Measurements from ENCODE around the gene SLC25A48.

SLC25A48 gene

DNA sequence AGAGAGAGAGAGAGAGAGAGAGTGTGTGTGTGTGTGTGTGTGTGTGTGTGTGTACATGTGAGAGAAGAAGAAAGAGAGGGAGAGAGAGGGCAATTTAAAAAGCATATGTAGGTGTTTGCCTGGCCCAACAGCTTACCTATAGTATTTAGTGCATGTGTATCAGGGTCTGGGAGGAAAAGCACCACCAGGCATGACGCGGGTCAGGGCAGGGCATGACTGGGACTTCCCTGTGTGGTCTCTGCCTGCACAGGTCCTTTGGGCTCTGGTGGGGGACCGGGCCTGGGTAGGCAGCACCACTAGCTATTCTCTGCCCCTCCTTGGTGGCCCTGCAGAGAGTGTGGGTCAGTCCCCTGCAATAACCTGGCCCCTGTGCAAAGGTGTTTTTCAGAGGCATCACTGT is 45.1 kb downstream of the SLC25A48 start:
- Histone ChIP-seq H3K27me3 (peaks cover 0 to 17% of the 10 kb centered on the region in 2 donors), H3K36me3 (no peaks in the 10 kb centered on the region), H3K4me3 (no peak overlapping the region), H3K27ac (no peak overlapping the region), H3K9me3 (no peaks in the 10 kb centered on the region), H3K4me1 (peaks cover 0 to 5% (median 0%) of the 10 kb centered on the region in 4 donors)
- DNase-seq = no peak
- TF ChIP-seq, protein P1, sequence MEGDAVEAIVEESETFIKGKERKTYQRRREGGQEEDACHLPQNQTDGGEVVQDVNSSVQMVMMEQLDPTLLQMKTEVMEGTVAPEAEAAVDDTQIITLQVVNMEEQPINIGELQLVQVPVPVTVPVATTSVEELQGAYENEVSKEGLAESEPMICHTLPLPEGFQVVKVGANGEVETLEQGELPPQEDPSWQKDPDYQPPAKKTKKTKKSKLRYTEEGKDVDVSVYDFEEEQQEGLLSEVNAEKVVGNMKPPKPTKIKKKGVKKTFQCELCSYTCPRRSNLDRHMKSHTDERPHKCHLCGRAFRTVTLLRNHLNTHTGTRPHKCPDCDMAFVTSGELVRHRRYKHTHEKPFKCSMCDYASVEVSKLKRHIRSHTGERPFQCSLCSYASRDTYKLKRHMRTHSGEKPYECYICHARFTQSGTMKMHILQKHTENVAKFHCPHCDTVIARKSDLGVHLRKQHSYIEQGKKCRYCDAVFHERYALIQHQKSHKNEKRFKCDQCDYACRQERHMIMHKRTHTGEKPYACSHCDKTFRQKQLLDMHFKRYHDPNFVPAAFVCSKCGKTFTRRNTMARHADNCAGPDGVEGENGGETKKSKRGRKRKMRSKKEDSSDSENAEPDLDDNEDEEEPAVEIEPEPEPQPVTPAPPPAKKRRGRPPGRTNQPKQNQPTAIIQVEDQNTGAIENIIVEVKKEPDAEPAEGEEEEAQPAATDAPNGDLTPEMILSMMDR (IDR thresholded peaks at IDR 0.05) = no peak
- intact Hi-C loops (cut with DNase I; ENCODE audit: low total_unique reads) = no loop called here

DNA sequence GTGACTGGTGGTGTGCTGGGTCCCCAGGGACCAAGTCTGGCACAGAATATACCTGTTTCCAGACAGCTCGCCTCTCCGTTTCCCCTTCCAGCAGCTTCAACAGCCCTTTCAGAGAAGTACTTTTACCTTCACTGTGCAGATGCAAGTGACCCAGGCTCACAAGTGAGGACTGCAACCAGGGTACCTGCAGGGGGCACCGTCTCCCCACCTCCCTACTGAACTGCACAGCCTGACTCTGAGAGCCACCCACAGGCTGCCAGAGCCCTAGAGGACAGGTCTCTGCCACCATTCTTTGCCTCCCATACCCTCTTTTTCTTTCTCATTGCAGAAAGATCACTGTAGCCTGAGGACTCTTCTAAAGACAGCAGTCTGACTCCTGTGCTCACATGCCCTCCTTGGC is 45.8 kb downstream of the SLC25A48 start:
- intact Hi-C loops (cut with DNase I; ENCODE audit: low total_unique reads) = no loop called here
- H3K27ac ChIP-seq = no peak overlapping the region
- DNase-seq = no peak
- H3K9me3 ChIP-seq = no peaks in the 10 kb centered on the region
- H3K4me3 ChIP-seq = no peak overlapping the region
- H3K4me1 ChIP-seq = peaks cover 0 to 5% (median 0%) of the 10 kb centered on the region in 4 donors
- H3K27me3 ChIP-seq = peaks cover 0 to 24% of the 10 kb centered on the region in 2 donors
- TF ChIP-seq, protein P1 (IDR thresholded peaks at IDR 0.05) = no peak
- no peaks in the 10 kb centered on the region for H3K36me3 ChIP-seq

DNA sequence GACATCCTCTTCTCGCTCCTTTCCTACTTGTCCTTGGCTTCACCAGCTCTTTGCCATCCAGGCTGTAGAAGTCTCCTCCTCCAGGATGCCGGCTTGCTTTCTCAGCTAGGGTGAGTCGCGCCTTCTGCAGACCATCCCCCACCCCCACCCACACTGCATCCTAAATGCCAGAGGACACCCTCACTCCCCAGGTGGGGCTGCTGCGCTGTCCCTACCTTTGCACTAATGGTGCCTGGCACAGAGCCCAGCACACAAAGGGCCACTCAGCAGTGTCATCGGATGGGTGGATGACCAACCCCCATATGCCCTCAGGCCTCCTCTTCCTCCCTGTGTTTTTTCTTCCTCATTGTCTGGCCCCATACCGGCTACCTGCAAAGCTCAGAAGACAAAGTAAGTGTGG is 46.3 kb downstream of the SLC25A48 start:
- no peak overlapping the region for H3K4me3 ChIP-seq
- H3K9me3 ChIP-seq = no peaks in the 10 kb centered on the region
- H3K27ac ChIP-seq = no peak overlapping the region
- DNase-seq = no peak
- intact Hi-C loops (cut with DNase I; ENCODE audit: low total_unique reads) = no loop called here
- TF ChIP-seq, protein P1 (IDR thresholded peaks at IDR 0.05) = no peak
- peaks cover 0 to 26% of the 10 kb centered on the region in 2 donors for H3K27me3 ChIP-seq
- peaks cover 0 to 5% (median 0%) of the 10 kb centered on the region in 4 donors for H3K4me1 ChIP-seq
- H3K36me3 ChIP-seq = no peaks in the 10 kb centered on the region

DNA sequence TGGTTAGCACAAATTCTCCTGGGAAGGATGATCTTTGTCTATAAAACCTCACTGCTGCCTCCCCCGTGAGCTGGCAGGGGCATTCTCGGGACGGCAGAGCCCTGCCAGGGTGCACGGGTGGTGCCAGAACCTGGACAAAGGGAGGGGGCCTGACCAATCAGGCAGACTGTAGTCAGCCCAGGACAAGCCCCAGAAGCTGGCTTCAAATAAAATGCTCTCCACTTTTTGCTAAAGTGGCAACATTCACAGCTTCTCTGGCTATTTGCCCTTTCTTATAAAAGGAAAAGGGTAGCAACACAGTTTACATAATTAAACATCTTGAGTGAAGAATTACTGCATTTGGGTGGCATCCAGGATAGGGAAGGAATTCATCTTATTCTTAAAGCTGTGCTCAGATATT is 46.8 kb downstream of the SLC25A48 start:
- Histone ChIP-seq H3K27ac (no peak overlapping the region), H3K9me3 (no peaks in the 10 kb centered on the region), H3K27me3 (peaks cover 0 to 26% of the 10 kb centered on the region in 2 donors), H3K4me1 (peaks cover 0 to 5% (median 0%) of the 10 kb centered on the region in 4 donors), H3K4me3 (no peak overlapping the region), H3K36me3 (no peaks in the 10 kb centered on the region)
- intact Hi-C loops (cut with DNase I; ENCODE audit: low total_unique reads) = no loop called here
- DNase-seq = no peak
- TF ChIP-seq, protein P1 (IDR thresholded peaks at IDR 0.05) = no peak

DNA sequence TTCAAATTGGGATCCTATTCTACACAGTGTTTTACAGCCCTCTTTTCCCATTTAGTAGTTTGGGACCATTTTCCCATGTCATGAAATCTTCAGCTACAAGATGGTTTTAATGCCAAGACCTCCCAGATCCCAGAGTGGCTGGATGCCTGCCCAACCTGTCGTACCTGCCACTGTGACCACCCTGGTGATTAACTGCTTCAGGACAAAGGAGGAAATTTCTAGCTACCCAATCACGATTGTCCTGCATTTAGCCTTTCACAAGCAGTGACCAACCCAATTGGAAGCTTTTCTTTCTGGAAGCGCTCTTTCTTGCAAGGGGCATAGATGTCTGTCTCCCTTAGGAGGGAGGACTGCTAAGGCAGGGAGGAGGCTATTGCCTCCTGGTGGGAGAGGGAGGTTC is 47.4 kb downstream of the SLC25A48 start:
- Histone ChIP-seq H3K4me1 (peaks cover 0 to 5% (median 0%) of the 10 kb centered on the region in 4 donors), H3K36me3 (no peaks in the 10 kb centered on the region), H3K27me3 (peaks cover 0 to 28% of the 10 kb centered on the region in 2 donors), H3K27ac (no peak overlapping the region), H3K9me3 (no peaks in the 10 kb centered on the region), H3K4me3 (no peak overlapping the region)
- intact Hi-C loops (cut with DNase I; ENCODE audit: low total_unique reads) = no loop called here
- TF ChIP-seq, protein P1 (IDR thresholded peaks at IDR 0.05) = no peak
- no peak for DNase-seq

DNA sequence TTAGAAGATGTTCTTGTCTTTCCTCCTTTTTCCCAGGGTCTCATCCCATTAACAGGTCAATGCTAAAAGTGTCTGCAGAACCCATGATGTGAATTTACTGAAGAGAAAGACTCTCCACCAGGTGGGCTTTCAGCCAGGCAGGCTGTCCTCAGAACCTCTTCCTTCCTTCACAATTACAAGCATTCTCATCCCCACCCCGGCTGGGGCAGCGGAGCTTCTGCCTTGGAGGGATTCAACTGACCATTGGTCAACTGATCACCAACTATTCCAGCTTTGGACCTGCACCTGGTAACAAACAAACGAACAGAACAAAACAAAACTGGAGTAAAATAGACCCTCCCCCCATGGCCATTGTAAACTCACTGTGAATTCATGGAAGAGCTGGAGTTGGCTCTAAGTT is 48.6 kb downstream of the SLC25A48 start:
- TF ChIP-seq, protein P1 (IDR thresholded peaks at IDR 0.05) = no peak
- H3K9me3 ChIP-seq = no peaks in the 10 kb centered on the region
- H3K36me3 ChIP-seq = no peaks in the 10 kb centered on the region
- peaks cover 0 to 37% of the 10 kb centered on the region in 2 donors for H3K27me3 ChIP-seq
- no peak for DNase-seq
- peaks cover 0 to 5% (median 1%) of the 10 kb centered on the region in 4 donors for H3K4me1 ChIP-seq
- intact Hi-C loops (cut with DNase I; ENCODE audit: low total_unique reads) = no loop called here
- no peak overlapping the region for H3K4me3 ChIP-seq
- no peak overlapping the region for H3K27ac ChIP-seq
